Lower leg skin (tissue), 3 donors: ENCODE results near the gene PACS2.

Source experiments
- CTCF ChIP-seq, 3 donors: fragments of 450-650 bp; IDR thresholded peaks; one replicate each; pipeline ENCODE4 v1.5.1; 2016; ENCODE audit warnings: antibody characterized with exemption in 3 of 3, mild to moderate bottlenecking in 3 of 3, moderate library complexity in 2 of 3
- POLR2A ChIP-seq, 2 donors: fragments of 450-650 bp; IDR thresholded peaks; one replicate each; pipeline ENCODE4 v1.6.1; 2016 to 2017; ENCODE audit warnings: antibody characterized with exemption in 2 of 2, mild to moderate bottlenecking in 1 of 2, moderate library complexity in 1 of 2

GRCh38 chr14:105301103-105301914 lies 13.2 kb upstream of the PACS2 start:
- TF ChIP-seq CTCF (IDR thresholded peaks at IDR 0.05): no peak
- no peak for TF ChIP-seq POLR2A (IDR thresholded peaks at IDR 0.05)
